ENCODE measurements around the gene SIPA1L3.

Gene SIPA1L3

GRCh38 chr19:38247734-38248268, 340.8 kb downstream of the SIPA1L3 start:
- no peak for ATAC-seq

GRCh38 chr19:38248421-38248820, 341.4 kb downstream of the SIPA1L3 start:
- TF ChIP-seq TCF4 (CRISPR knock-in tag; IDR thresholded peaks at IDR 0.05; ENCODE audit: borderline replicate concordance) (no peak), ARNTL (CRISPR knock-in tag; IDR thresholded peaks at IDR 0.05; ENCODE audit: borderline replicate concordance, low read depth) (no peak), ZNF8 (CRISPR knock-in tag; IDR thresholded peaks at IDR 0.05) (no peak), POU6F1 (CRISPR knock-in tag; IDR thresholded peaks at IDR 0.05; ENCODE audit: borderline replicate concordance, low read depth) (no peak), PPARA (CRISPR knock-in tag; IDR thresholded peaks at IDR 0.05; ENCODE audit: borderline replicate concordance) (no peak), ZFP30 (CRISPR knock-in tag; IDR thresholded peaks at IDR 0.05) (no peak), ESRRG (CRISPR knock-in tag; IDR thresholded peaks at IDR 0.05) (no peak), OSR1 (CRISPR knock-in tag; IDR thresholded peaks at IDR 0.05) (no peak), TOX (CRISPR knock-in tag; IDR thresholded peaks at IDR 0.05; ENCODE audit: borderline replicate concordance) (no peak), TSHZ2 (CRISPR knock-in tag; IDR thresholded peaks at IDR 0.05) (no peak), RARB (CRISPR knock-in tag; IDR thresholded peaks at IDR 0.05) (no peak), PATZ1 (CRISPR knock-in tag; IDR thresholded peaks at IDR 0.05; ENCODE audit: borderline replicate concordance) (no peak), ZFP3 (CRISPR knock-in tag; IDR thresholded peaks at IDR 0.05) (no peak)
- ATAC-seq: no peak

More at GRCh38 chr19:38247734-38248268, 340.8 kb downstream of the SIPA1L3 start:
- no peak for TF ChIP-seq ISL1 (CRISPR knock-in tag; IDR thresholded peaks at IDR 0.05)
- TF ChIP-seq ZNF565 (CRISPR knock-in tag; conservative IDR thresholded peaks at IDR 0.05; ENCODE audit: low read depth): no peak
- no peak for TF ChIP-seq ZC3H10 (CRISPR knock-in tag; IDR thresholded peaks at IDR 0.05)
- no peak for TF ChIP-seq CSDC2 (CRISPR knock-in tag; IDR thresholded peaks at IDR 0.05)
- TF ChIP-seq PATZ1 (CRISPR knock-in tag; IDR thresholded peaks at IDR 0.05; ENCODE audit: borderline replicate concordance): no peak
- no peak for TF ChIP-seq ARNTL (CRISPR knock-in tag; IDR thresholded peaks at IDR 0.05; ENCODE audit: borderline replicate concordance, low read depth)

- ATAC-seq: no peak
- TF ChIP-seq ZFP3 (CRISPR knock-in tag; IDR thresholded peaks at IDR 0.05) (peak; percentile 99), ISL1 (CRISPR knock-in tag; IDR thresholded peaks at IDR 0.05) (no peak), POU6F1 (CRISPR knock-in tag; IDR thresholded peaks at IDR 0.05; ENCODE audit: borderline replicate concordance, low read depth) (no peak)
These were observed 343.4 kb downstream of the SIPA1L3 start for GRCh38 chr19:38250428-38250820.
